ENCODE data around the gene LRRC72. TPM values are rescaled to one million over a fixed set of nuclear protein-coding genes. Genes with fewer than 3 reads are reported as not detected.
"Not testable (repeated sequence)": the region's sequence is repeated elsewhere in the genome, so short reads cannot be mapped to it uniquely, and the experiment has no call there.

LRRC72 gene
- not detected for polyA plus RNA-seq (ENCODE audit: insufficient read length in 12 of 12)
- long read RNA-seq, donor 1 = 0 reads
- long read RNA-seq, donor 2 = 0 reads
- long read RNA-seq, donor 3 = 0 reads
- long read RNA-seq, donor 4 = 0 reads
- long read RNA-seq, donor 5 = 0 reads
- long read RNA-seq, donor 6 = 0 reads
- long read RNA-seq, donor 7 = 0 reads
- long read RNA-seq, donor 8 = 0 reads
- long read RNA-seq, donor 9 = 0 reads
- long read RNA-seq, donor 10 = 0 reads
- long read RNA-seq, donor 11 = 0 reads

GRCh38 chr7:16526742-16527540 is at the start of gene LRRC72:
TSS of gene LRRC72 (plus strand) at chr7:16526825. CDS start at chr7:16526953, 128 bp downstream.
- no peak for DNase-seq

- no peak for DNase-seq
These were observed 47.5 kb upstream of the LRRC72 start for GRCh38 chr7:16479161-16479560.

GRCh38 chr7:16479591-16479990 is 47.0 kb upstream of the LRRC72 start:
- no peak for DNase-seq

GRCh38 chr7:16484453-16485158 is 42.0 kb upstream of the LRRC72 start:
- DNase-seq = no peak

GRCh38 chr7:16491148-16491547 is 35.5 kb upstream of the LRRC72 start:
- no peak for DNase-seq

GRCh38 chr7:16492513-16493062 is 34.0 kb upstream of the LRRC72 start:
- no peak for DNase-seq

- DNase-seq = no peak
These were observed 33.4 kb upstream of the LRRC72 start for GRCh38 chr7:16493266-16493665.

- no peak for DNase-seq
These were observed 32.1 kb upstream of the LRRC72 start for GRCh38 chr7:16494551-16494950.

- DNase-seq = no peak
These were observed 31.5 kb upstream of the LRRC72 start for GRCh38 chr7:16494955-16495719.

- no peak for DNase-seq
These were observed 28.5 kb upstream of the LRRC72 start for GRCh38 chr7:16498122-16498521.

- DNase-seq = no peak
These were observed 24.3 kb upstream of the LRRC72 start for GRCh38 chr7:16502303-16502702.

- DNase-seq = no peak
These were observed 22.6 kb upstream of the LRRC72 start for GRCh38 chr7:16504019-16504418.

GRCh38 chr7:16506422-16506821 is 20.2 kb upstream of the LRRC72 start:
- DNase-seq = not testable (repeated sequence)

GRCh38 chr7:16509829-16510228 is 16.8 kb upstream of the LRRC72 start:
- no peak for DNase-seq

GRCh38 chr7:16511314-16511713 is 15.3 kb upstream of the LRRC72 start:
- no peak for DNase-seq

GRCh38 chr7:16512097-16512496 is 14.5 kb upstream of the LRRC72 start:
- no peak for DNase-seq

GRCh38 chr7:16514271-16514670 is 12.4 kb upstream of the LRRC72 start:
- no peak for DNase-seq

- DNase-seq = no peak
These were observed 11.9 kb upstream of the LRRC72 start for GRCh38 chr7:16514729-16515128.

- no peak for DNase-seq
These were observed 10.6 kb upstream of the LRRC72 start for GRCh38 chr7:16515785-16516685.

- not testable (repeated sequence) for DNase-seq
These were observed 6.6 kb upstream of the LRRC72 start for GRCh38 chr7:16519985-16520384.

- no peak for DNase-seq
These were observed 2.3 kb upstream of the LRRC72 start for GRCh38 chr7:16524332-16524731.
